Common myeloid progenitor, CD34-positive (primary cell): Measurements from ENCODE around the gene ZNF428.

Experiments
- CTCF ChIA-PET: fragments of 350-600 bp; sonication (Branson Sonifier 250); formaldehyde crosslinking; loops from one replicate; lab custom pipeline; 2021; ENCODE audit warnings: antibody characterized with exemption; lab: Charles Lee
- POLR2A ChIA-PET: fragments of 350-600 bp; sonication (Branson Sonifier 250); formaldehyde crosslinking; loops from one replicate; lab custom pipeline; 2021; ENCODE audit warnings: antibody characterized with exemption; lab: Charles Lee
- DNase-seq, 3 donors: peaks; one replicate each; pipeline versions ENCODE4 v3.0.0 to v3.0.0-alpha.2; 2013
- H3K27ac ChIP-seq, 2 experiments: 1 replicate in 1 of 2; 2 replicates in 1 of 2; pipeline ENCODE4 v1.7.0; 2013; ENCODE audit warnings: inconsistent platforms in 2 of 2, low read length in 2 of 2, mild to moderate bottlenecking in 2 of 2, low read depth in 1 of 2, moderate library complexity in 1 of 2; ENCODE audit not compliant: severe bottlenecking in 2 of 2, insufficient read depth in 1 of 2, poor library complexity in 1 of 2
- H3K27me3 ChIP-seq, 5 experiments: replicated peaks in 2 of 5; 1 replicate in 3 of 5; 2 replicates in 2 of 5; pipeline versions ENCODE4 v1.6.1 to v1.7.0; 2013; ENCODE audit warnings: low read length in 4 of 5, mild to moderate bottlenecking in 2 of 5, moderate library complexity in 2 of 5, inconsistent platforms in 1 of 5; ENCODE audit not compliant: insufficient read depth in 5 of 5, control insufficient read depth in 4 of 5
- H3K36me3 ChIP-seq, 4 experiments: 1 replicate in 2 of 4; 2 replicates in 2 of 4; pipeline versions ENCODE4 v1.6.1 to v1.7.0; 2013; ENCODE audit warnings: low read length in 3 of 4, control low read depth in 1 of 4, mild to moderate bottlenecking in 1 of 4; ENCODE audit not compliant: control insufficient read depth in 4 of 4, insufficient read depth in 4 of 4
- H3K4me1 ChIP-seq, 4 experiments: 1 replicate in 3 of 4; 2 replicates in 1 of 4; pipeline versions ENCODE4 v1.6.1 to v1.7.1; 2013; ENCODE audit warnings: low read length in 3 of 4, mild to moderate bottlenecking in 3 of 4, control low read depth in 1 of 4, inconsistent platforms in 1 of 4, moderate library complexity in 1 of 4; ENCODE audit not compliant: control insufficient read depth in 4 of 4, insufficient read depth in 4 of 4; ENCODE audit errors: control extremely low read depth in 1 of 4
- H3K4me3 ChIP-seq, 7 experiments: 1 replicate in 4 of 7; 2 replicates in 3 of 7; pipeline versions ENCODE4 v1.5.1 to v1.7.0; 2013; ENCODE audit warnings: mild to moderate bottlenecking in 7 of 7, low read length in 6 of 7, moderate library complexity in 6 of 7, inconsistent platforms in 2 of 7, low read depth in 2 of 7, control low read depth in 1 of 7; ENCODE audit not compliant: insufficient read depth in 4 of 7, control insufficient read depth in 1 of 7; ENCODE audit errors: extremely low read depth in 1 of 7
- H3K9me3 ChIP-seq, 5 experiments: 1 replicate in 4 of 5; 2 replicates in 1 of 5; pipeline versions ENCODE4 v1.6.1 to v1.7.1; 2013; ENCODE audit warnings: low read length in 4 of 5, mild to moderate bottlenecking in 2 of 5, inconsistent platforms in 1 of 5, low read depth in 1 of 5, moderate library complexity in 1 of 5; ENCODE audit not compliant: control insufficient read depth in 4 of 5, insufficient read depth in 2 of 5; ENCODE audit errors: control extremely low read depth in 1 of 5
- WGBS: methylation state at CpG from one replicate; pipeline ENCODE4 v1.1.5; 2013; ENCODE audit not compliant: insufficient coverage; 5-methylcytosine and 5-hydroxymethylcytosine counted together

ZNF428 gene

GRCh38 chr19:43642531-43642930 lies 23.1 kb upstream of the ZNF428 start:
- Histone ChIP-seq H3K27ac (no peak overlapping the region), H3K9me3 (peaks cover 0 to 2% (median 0%) of the 10 kb centered on the region in 5 experiments), H3K4me1 (peaks cover 0 to 13% (median 10%) of the 10 kb centered on the region in 4 experiments), H3K36me3 (peaks cover 0 to 8% (median 4%) of the 10 kb centered on the region in 4 experiments), H3K4me3 (no peak overlapping the region), H3K27me3 (peaks cover 5 to 39% (median 22%) of the 10 kb centered on the region in 5 experiments)
- ChIA-PET POLR2A (no interaction called here), CTCF (interaction anchor here (1.3 to 2.5 kb wide), 2 partner anchors 10 to 43 kb away, joined by 3 to 6 read pairs; no protein-coding TSS in a partner anchor)
- no peak for DNase-seq
- 89% methylated on average over 3 of the region's 4 CpGs for WGBS

GRCh38 chr19:43641333-43641732 lies 21.9 kb upstream of the ZNF428 start:
- peaks cover 0 to 2% (median 0%) of the 10 kb centered on the region in 5 experiments for H3K9me3 ChIP-seq
- H3K4me1 ChIP-seq = peaks cover 0 to 15% (median 10%) of the 10 kb centered on the region in 4 experiments
- H3K27ac ChIP-seq = no peak overlapping the region
- H3K27me3 ChIP-seq = peaks cover 5 to 47% (median 30%) of the 10 kb centered on the region in 5 experiments
- H3K4me3 ChIP-seq = no peak overlapping the region
- POLR2A ChIA-PET = no interaction called here
- H3K36me3 ChIP-seq = peaks cover 0 to 2% (median under 1%) of the 10 kb centered on the region in 4 experiments
- CTCF ChIA-PET = interaction anchor here (1.0 to 2.5 kb wide), 6 partner anchors 9 to 86 kb away, joined by 3 to 6 read pairs (median 4); no protein-coding TSS in a partner anchor
- no peak for DNase-seq
- 94% methylated on average over 2 of the region's 2 CpGs for WGBS

GRCh38 chr19:43640424-43640757 lies 21.0 kb upstream of the ZNF428 start:
- CTCF ChIA-PET = interaction anchor here (1.3 kb wide), 1 partner anchor 10 kb away, joined by 4 read pairs; no protein-coding TSS in a partner anchor
- no CpG with 5 or more reads among the region's 9 CpGs for WGBS
- POLR2A ChIA-PET = no interaction called here

GRCh38 chr19:43639519-43640423 lies 20.3 kb upstream of the ZNF428 start, which contains the start of gene CADM4:
TSS of gene CADM4 (minus strand) at chr19:43639850. CDS start at chr19:43639790, 60 bp downstream.
- no peak within 1 kb of the TSS for H3K27ac ChIP-seq
- ChIA-PET CTCF (no interaction called here), POLR2A (no interaction called here)
- under 1% methylated on average over 34 of the region's 110 CpGs for WGBS
- peaks cover 5 to 60% (median 34%) of the 10 kb centered on the region in 5 experiments for H3K27me3 ChIP-seq
- peak in 2 of 3 donors; percentile 35 to 57 for DNase-seq
- no peaks in the 10 kb centered on the region for H3K36me3 ChIP-seq
- H3K4me1 ChIP-seq = peaks cover 0 to 17% (median 14%) of the 10 kb centered on the region in 4 experiments
- no peaks in the 10 kb centered on the region for H3K9me3 ChIP-seq
- peak within 1 kb of the TSS; percentile 11 to 70 (median 53) for H3K4me3 ChIP-seq

More at GRCh38 chr19:43640424-43640757, 21.0 kb upstream of the ZNF428 start:
- Histone ChIP-seq H3K9me3 (no peaks in the 10 kb centered on the region), H3K4me3 (peak overlapping the region in 6 of 7 experiments; percentile 26 to 70 (median 51)), H3K27ac (no peak overlapping the region), H3K36me3 (no peaks in the 10 kb centered on the region), H3K4me1 (peaks cover 0 to 15% (median 10%) of the 10 kb centered on the region in 4 experiments), H3K27me3 (peaks cover 5 to 53% (median 32%) of the 10 kb centered on the region in 5 experiments)
- DNase-seq = no peak

- no peaks in the 10 kb centered on the region for H3K9me3 ChIP-seq
- H3K4me3 ChIP-seq = peak overlapping the region in 4 of 7 experiments; percentile 19 to 56 (median 44)
- POLR2A ChIA-PET = no interaction called here
- no peak overlapping the region for H3K27ac ChIP-seq
- H3K27me3 ChIP-seq = peaks cover 5 to 65% (median 34%) of the 10 kb centered on the region in 5 experiments
- DNase-seq = no peak
- 14% methylated on average over 13 of the region's 18 CpGs for WGBS
- no peaks in the 10 kb centered on the region for H3K36me3 ChIP-seq
- CTCF ChIA-PET = no interaction called here
- H3K4me1 ChIP-seq = peaks cover 0 to 18% (median 15%) of the 10 kb centered on the region in 4 experiments
These were observed 19.6 kb upstream of the ZNF428 start for GRCh38 chr19:43638995-43639518.

- Histone ChIP-seq H3K4me1 (peaks cover 0 to 18% (median 15%) of the 10 kb centered on the region in 4 experiments), H3K4me3 (no peak overlapping the region), H3K36me3 (no peaks in the 10 kb centered on the region), H3K9me3 (no peaks in the 10 kb centered on the region), H3K27ac (no peak overlapping the region), H3K27me3 (peaks cover 5 to 68% (median 34%) of the 10 kb centered on the region in 5 experiments)
- ChIA-PET CTCF (interaction anchor here (1.4 kb wide), 1 partner anchor 10 kb away, joined by 4 read pairs; no protein-coding TSS in a partner anchor), POLR2A (no interaction called here)
- 91% methylated on average over 3 of the region's 13 CpGs for WGBS
- no peak for DNase-seq
These were observed 19.0 kb upstream of the ZNF428 start for GRCh38 chr19:43638214-43638994.
